ENCODE data around the gene TSR2.
"Not testable (repeated sequence)": the region's sequence is repeated elsewhere in the genome, so short reads cannot be mapped to it uniquely, and the experiment has no call there.

TSR2 gene

GRCh38 chrX:54473993-54474859, 34.0 kb downstream of the TSR2 start:
- H3K9me3 ChIP-seq = no peaks in the 10 kb centered on the region
- H3K4me3 ChIP-seq (ENCODE audit: low read depth in 1 of 2, low read length in 1 of 2) = no peak overlapping the region
- H3K27ac ChIP-seq = no peak overlapping the region
- H3K4me1 ChIP-seq (ENCODE audit: control insufficient read depth in 1 of 2, insufficient read depth in 1 of 2, low read depth in 1 of 2, low read length in 1 of 2) = no peaks in the 10 kb centered on the region
- H3K27me3 ChIP-seq = no peaks in the 10 kb centered on the region
- no peak for TF ChIP-seq CTCF (IDR thresholded peaks at IDR 0.05)
- H3K36me3 ChIP-seq = no peaks in the 10 kb centered on the region

- Histone ChIP-seq H3K27ac (no peak overlapping the region), H3K4me3 (ENCODE audit: low read depth in 1 of 2, low read length in 1 of 2) (no peak overlapping the region), H3K9me3 (no peaks in the 10 kb centered on the region), H3K27me3 (no peaks in the 10 kb centered on the region), H3K36me3 (no peaks in the 10 kb centered on the region), H3K4me1 (ENCODE audit: control insufficient read depth in 1 of 2, insufficient read depth in 1 of 2, low read depth in 1 of 2, low read length in 1 of 2) (no peaks in the 10 kb centered on the region)
- TF ChIP-seq CTCF (IDR thresholded peaks at IDR 0.05) = no peak
Observed at GRCh38 chrX:54479136-54480111, 39.2 kb downstream of the TSR2 start.

DNA sequence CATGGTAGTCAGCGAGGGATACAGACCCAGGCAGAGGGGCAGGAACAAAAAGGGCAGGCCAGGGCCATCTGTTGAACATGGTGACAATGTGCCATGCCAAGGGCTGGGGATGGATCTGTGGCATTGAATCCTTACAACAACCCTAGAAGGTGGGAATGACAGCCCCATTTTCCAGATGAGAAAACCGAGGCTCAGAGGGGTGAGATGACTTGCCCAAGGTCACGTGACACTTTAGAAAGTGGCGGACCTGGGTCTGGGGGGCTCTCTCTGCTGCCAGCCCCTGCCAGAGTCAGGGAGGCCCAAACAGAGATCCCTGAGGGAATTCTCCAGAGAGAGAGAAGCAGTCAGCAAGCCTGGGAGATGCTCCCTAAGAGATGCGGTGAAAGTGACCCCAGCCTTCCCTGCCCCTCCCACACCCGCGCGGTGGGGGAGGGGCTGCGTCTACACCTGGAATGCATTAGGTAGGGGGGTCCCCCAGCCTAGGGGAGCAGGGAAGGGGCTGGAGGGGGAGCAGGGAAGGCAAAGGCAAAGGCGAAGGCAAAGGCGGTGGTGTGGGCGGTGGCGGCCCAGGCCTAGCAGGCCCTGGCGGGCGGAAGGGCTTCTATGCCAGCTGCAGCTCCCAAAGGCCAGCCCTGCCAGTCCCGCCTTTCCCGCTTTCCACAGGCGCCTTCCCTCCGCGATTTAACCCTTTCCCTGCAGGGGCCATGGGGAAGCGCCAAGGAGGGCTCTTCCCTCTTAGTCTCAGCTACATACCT, 42.8 kb downstream of the TSR2 start:
- H3K36me3 ChIP-seq = no peaks in the 10 kb centered on the region
- no peak overlapping the region for H3K4me3 ChIP-seq (ENCODE audit: low read depth in 1 of 2, low read length in 1 of 2)
- H3K27me3 ChIP-seq = no peaks in the 10 kb centered on the region
- no peak for TF ChIP-seq CTCF (IDR thresholded peaks at IDR 0.05)
- H3K9me3 ChIP-seq = no peaks in the 10 kb centered on the region
- H3K27ac ChIP-seq = no peak overlapping the region
- no peaks in the 10 kb centered on the region for H3K4me1 ChIP-seq (ENCODE audit: control insufficient read depth in 1 of 2, insufficient read depth in 1 of 2, low read depth in 1 of 2, low read length in 1 of 2)

DNA sequence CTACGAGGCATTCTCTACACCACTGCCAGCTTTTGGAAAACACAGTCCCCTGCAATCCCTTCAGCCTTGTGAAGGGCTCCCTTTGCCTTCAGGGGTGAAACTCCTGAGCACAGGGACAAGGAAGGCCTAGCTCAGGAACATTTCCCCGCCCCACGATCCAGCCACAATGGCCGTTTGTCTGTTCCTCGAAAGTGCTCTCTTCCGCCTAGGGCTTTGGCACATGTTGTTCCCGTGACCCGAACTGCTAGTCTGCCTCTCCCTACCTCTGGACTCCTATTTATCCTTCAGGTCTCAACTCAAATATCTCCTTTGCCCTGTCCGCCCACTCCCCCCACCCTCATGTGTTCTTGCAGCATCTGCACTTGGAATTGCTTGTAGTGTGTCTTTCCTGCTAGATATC, 43.7 kb downstream of the TSR2 start:
- no peak overlapping the region for H3K27ac ChIP-seq
- TF ChIP-seq CTCF (IDR thresholded peaks at IDR 0.05) = no peak
- no peak overlapping the region for H3K4me3 ChIP-seq (ENCODE audit: low read depth in 1 of 2, low read length in 1 of 2)

GRCh38 chrX:54484666-54485065, 44.5 kb downstream of the TSR2 start:
- no peak for TF ChIP-seq CTCF (IDR thresholded peaks at IDR 0.05)
- no peak overlapping the region for H3K27ac ChIP-seq
- H3K27me3 ChIP-seq = no peaks in the 10 kb centered on the region
- no peaks in the 10 kb centered on the region for H3K36me3 ChIP-seq
- no peaks in the 10 kb centered on the region for H3K9me3 ChIP-seq
- H3K4me1 ChIP-seq (ENCODE audit: control insufficient read depth in 1 of 2, insufficient read depth in 1 of 2, low read depth in 1 of 2, low read length in 1 of 2) = no peaks in the 10 kb centered on the region
- H3K4me3 ChIP-seq (ENCODE audit: low read depth in 1 of 2, low read length in 1 of 2) = no peak overlapping the region

More for the DNA sequence above, 43.7 kb downstream of the TSR2 start:
- Histone ChIP-seq H3K36me3 (no peaks in the 10 kb centered on the region), H3K27me3 (no peaks in the 10 kb centered on the region), H3K4me1 (ENCODE audit: control insufficient read depth in 1 of 2, insufficient read depth in 1 of 2, low read depth in 1 of 2, low read length in 1 of 2) (no peaks in the 10 kb centered on the region), H3K9me3 (no peaks in the 10 kb centered on the region)

DNA sequence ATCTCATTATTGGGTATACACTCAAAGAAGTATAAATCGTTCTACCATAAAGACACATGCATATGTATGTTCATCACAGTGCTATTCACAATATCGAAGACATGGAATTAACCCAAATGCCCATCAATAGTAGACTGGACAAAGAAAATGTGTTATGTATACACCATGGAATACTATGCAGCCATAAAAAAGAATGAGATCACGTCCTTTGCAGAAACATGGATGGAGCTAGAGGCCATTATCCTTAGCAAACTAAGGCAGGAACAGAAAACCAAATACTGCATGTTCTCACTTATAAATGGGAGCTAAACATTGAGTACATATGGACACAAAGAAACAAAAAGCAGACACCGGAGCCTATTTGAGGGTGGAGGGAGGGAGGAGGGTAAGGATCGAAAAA, 49.6 kb downstream of the TSR2 start:
- H3K27me3 ChIP-seq = peaks cover 23% of the 10 kb centered on the region
- H3K4me3 ChIP-seq (ENCODE audit: low read depth in 1 of 2, low read length in 1 of 2); H3K4me1 ChIP-seq (ENCODE audit: control insufficient read depth in 1 of 2, insufficient read depth in 1 of 2, low read depth in 1 of 2, low read length in 1 of 2); H3K27ac ChIP-seq; H3K9me3 ChIP-seq; H3K36me3 ChIP-seq: not testable (repeated sequence)

All from neutrophil (primary cell).